Ureter (tissue), 1 donor: ENCODE data around the gene BICD2. TPM values are rescaled to one million over a fixed set of nuclear protein-coding genes. Genes with fewer than 3 reads are reported as not detected.
"Not testable (repeated sequence)": the region's sequence is repeated elsewhere in the genome, so short reads cannot be mapped to it uniquely, and the experiment has no call there.

Source experiments
- DNase-seq: peaks from one replicate; pipeline ENCODE4 v3.0.0-alpha.2; 2020; ENCODE audit warnings: low spot score
- total RNA-seq: library from RNA; stranded (reverse); gene quantifications from one replicate; pipeline ENCODE4 v1.2.4, GENCODE V29; 2023
- donor health status: DM: yes; HTN: yes; CAD: no.

The BICD2 gene
- total RNA-seq, 1 donor from 2014 or later = 28.5 TPM

- peak; percentile 54 for DNase-seq
Observed at GRCh38 chr9:92770360-92770995, 5.8 kb upstream of the BICD2 start.

GRCh38 chr9:92769990-92770359, 5.3 kb upstream of the BICD2 start:
- DNase-seq = no peak

- DNase-seq = no peak
Observed at GRCh38 chr9:92769286-92769685, 4.7 kb upstream of the BICD2 start.

GRCh38 chr9:92768816-92769215, 4.2 kb upstream of the BICD2 start:
- DNase-seq = not testable (repeated sequence)

- no peak for DNase-seq
Observed at GRCh38 chr9:92767066-92768054, 2.7 kb upstream of the BICD2 start.

- DNase-seq = peak; percentile 94
Observed at GRCh38 chr9:92764988-92765936, 629 bp upstream of the BICD2 start.

- DNase-seq = peak; percentile 62
Observed at GRCh38 chr9:92763721-92764380, 782 bp downstream of the BICD2 start.

GRCh38 chr9:92762781-92763708, 1.6 kb downstream of the BICD2 start:
- no peak for DNase-seq

- no peak for DNase-seq
Observed at GRCh38 chr9:92762196-92762595, 2.4 kb downstream of the BICD2 start.

GRCh38 chr9:92761686-92762085, 2.9 kb downstream of the BICD2 start:
- no peak for DNase-seq

GRCh38 chr9:92760494-92760893, 4.1 kb downstream of the BICD2 start:
- DNase-seq = no peak

- DNase-seq = peak; percentile 70
Observed at GRCh38 chr9:92760070-92760469, 4.6 kb downstream of the BICD2 start.

GRCh38 chr9:92759446-92759845, 5.2 kb downstream of the BICD2 start:
- no peak for DNase-seq

- no peak for DNase-seq
Observed at GRCh38 chr9:92756792-92757191, 7.8 kb downstream of the BICD2 start.

GRCh38 chr9:92754091-92754745, 10.4 kb downstream of the BICD2 start:
- DNase-seq = no peak

- no peak for DNase-seq
Observed at GRCh38 chr9:92752812-92753404, 11.7 kb downstream of the BICD2 start.

GRCh38 chr9:92749934-92750315, 14.7 kb downstream of the BICD2 start:
- no peak for DNase-seq

GRCh38 chr9:92749071-92749933, 15.3 kb downstream of the BICD2 start:
- DNase-seq = no peak

- DNase-seq = no peak
Observed at GRCh38 chr9:92748233-92748497, 16.5 kb downstream of the BICD2 start.
